Measurements from ENCODE around the gene MRPL17. TPM values are rescaled to one million over a fixed set of nuclear protein-coding genes. Genes with fewer than 3 reads are reported as not detected.

Gene MRPL17
- total RNA-seq, 1 experiment from 2014 or later: 75.0 TPM

DNA sequence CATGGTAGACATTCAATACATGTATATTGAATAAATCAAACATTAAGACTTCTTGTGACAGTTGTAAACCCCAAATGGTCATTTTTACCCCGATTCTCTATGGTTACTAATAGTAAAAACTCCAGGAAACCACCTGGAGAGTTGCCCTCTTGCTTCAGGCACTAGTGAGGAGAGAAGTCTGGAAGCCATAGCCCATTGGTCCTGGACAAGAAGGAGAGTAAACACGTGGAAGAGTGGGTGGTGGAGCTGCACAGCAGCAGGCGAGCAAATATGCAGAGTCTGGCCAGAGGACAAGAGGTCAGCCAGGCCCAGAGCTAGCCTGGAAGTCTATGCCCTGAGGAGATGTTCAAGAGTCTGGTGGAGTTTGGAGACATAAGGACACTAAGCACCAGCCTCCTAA, 45.3 kb downstream of the MRPL17 start (continued):
- TF ChIP-seq CBX3 (IDR thresholded peaks at IDR 0.05; ENCODE audit: low read depth) (no peak), SRF (IDR thresholded peaks at IDR 0.05; ENCODE audit: low read depth) (no peak), ZNF274 (IDR thresholded peaks at IDR 0.05; ENCODE audit: low read depth, low read length) (no peak)
- TF ChIP-seq, protein P1, sequence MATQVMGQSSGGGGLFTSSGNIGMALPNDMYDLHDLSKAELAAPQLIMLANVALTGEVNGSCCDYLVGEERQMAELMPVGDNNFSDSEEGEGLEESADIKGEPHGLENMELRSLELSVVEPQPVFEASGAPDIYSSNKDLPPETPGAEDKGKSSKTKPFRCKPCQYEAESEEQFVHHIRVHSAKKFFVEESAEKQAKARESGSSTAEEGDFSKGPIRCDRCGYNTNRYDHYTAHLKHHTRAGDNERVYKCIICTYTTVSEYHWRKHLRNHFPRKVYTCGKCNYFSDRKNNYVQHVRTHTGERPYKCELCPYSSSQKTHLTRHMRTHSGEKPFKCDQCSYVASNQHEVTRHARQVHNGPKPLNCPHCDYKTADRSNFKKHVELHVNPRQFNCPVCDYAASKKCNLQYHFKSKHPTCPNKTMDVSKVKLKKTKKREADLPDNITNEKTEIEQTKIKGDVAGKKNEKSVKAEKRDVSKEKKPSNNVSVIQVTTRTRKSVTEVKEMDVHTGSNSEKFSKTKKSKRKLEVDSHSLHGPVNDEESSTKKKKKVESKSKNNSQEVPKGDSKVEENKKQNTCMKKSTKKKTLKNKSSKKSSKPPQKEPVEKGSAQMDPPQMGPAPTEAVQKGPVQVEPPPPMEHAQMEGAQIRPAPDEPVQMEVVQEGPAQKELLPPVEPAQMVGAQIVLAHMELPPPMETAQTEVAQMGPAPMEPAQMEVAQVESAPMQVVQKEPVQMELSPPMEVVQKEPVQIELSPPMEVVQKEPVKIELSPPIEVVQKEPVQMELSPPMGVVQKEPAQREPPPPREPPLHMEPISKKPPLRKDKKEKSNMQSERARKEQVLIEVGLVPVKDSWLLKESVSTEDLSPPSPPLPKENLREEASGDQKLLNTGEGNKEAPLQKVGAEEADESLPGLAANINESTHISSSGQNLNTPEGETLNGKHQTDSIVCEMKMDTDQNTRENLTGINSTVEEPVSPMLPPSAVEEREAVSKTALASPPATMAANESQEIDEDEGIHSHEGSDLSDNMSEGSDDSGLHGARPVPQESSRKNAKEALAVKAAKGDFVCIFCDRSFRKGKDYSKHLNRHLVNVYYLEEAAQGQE (IDR thresholded peaks at IDR 0.05; ENCODE audit: low read depth): no peak

DNA sequence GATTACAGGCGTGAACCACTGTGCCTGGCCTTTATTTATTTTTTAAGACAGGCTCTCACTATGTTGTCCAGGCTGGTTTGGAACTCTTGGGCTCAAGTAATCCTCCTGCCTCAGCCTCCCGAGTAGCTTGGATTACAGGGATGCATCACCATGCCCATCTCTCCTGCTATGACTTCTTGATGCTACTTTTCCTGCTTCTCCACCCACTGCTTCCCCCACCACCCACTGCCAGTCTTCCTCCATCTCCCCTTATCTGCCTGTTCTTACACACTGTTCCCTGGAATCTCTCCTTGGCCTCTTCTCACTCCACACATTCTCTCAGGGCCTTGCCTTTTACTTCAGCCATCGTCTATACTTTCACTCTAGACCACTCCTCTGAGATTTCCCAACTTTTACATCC, 46.7 kb downstream of the MRPL17 start:
- no peak overlapping the region for H3K4me2 ChIP-seq (ENCODE audit: low read length)
- ATAC-seq (no peak), DNase-seq (ENCODE audit: low read depth, low spot score) (no peak)
- H3K9me2 ChIP-seq (ENCODE audit: insufficient read depth): no peaks in the 10 kb centered on the region
- CTCF ChIA-PET: no interaction called here
- no TSS peak for BruUV-seq (replicated peaks)
- H3K27me3 ChIP-seq (ENCODE audit: insufficient read depth, low read length): no peaks in the 10 kb centered on the region
- H3K9ac ChIP-seq (ENCODE audit: low read length): no peak overlapping the region
- intact Hi-C loops (cut with micrococcal nuclease): no loop called here
- TF ChIP-seq SIN3A (IDR thresholded peaks at IDR 0.05; ENCODE audit: low read depth): no peak
- TF ChIP-seq ZNF274 (IDR thresholded peaks at IDR 0.05; ENCODE audit: low read depth, low read length): no peak
- TF ChIP-seq, protein P2, sequence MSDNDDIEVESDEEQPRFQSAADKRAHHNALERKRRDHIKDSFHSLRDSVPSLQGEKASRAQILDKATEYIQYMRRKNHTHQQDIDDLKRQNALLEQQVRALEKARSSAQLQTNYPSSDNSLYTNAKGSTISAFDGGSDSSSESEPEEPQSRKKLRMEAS (IDR thresholded peaks at IDR 0.05): no peak
- TF ChIP-seq, protein P3, sequence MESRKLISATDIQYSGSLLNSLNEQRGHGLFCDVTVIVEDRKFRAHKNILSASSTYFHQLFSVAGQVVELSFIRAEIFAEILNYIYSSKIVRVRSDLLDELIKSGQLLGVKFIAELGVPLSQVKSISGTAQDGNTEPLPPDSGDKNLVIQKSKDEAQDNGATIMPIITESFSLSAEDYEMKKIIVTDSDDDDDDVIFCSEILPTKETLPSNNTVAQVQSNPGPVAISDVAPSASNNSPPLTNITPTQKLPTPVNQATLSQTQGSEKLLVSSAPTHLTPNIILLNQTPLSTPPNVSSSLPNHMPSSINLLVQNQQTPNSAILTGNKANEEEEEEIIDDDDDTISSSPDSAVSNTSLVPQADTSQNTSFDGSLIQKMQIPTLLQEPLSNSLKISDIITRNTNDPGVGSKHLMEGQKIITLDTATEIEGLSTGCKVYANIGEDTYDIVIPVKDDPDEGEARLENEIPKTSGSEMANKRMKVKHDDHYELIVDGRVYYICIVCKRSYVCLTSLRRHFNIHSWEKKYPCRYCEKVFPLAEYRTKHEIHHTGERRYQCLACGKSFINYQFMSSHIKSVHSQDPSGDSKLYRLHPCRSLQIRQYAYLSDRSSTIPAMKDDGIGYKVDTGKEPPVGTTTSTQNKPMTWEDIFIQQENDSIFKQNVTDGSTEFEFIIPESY (IDR thresholded peaks at IDR 0.05; ENCODE audit: extremely low read depth, insufficient replicate concordance, low read length): no peak
- no peak for TF ChIP-seq SRF (IDR thresholded peaks at IDR 0.05; ENCODE audit: low read depth)
- TF ChIP-seq FOSL1 (IDR thresholded peaks at IDR 0.05; ENCODE audit: low read depth): no peak
- no peak for TF ChIP-seq CEBPB (IDR thresholded peaks at IDR 0.05; ENCODE audit: low read depth)
- no peak for TF ChIP-seq EGR1 (IDR thresholded peaks at IDR 0.05; ENCODE audit: low read depth)
- TF ChIP-seq TCF7L2 (IDR thresholded peaks at IDR 0.05; ENCODE audit: borderline replicate concordance, extremely low read depth, insufficient read depth, insufficient read length): no peak
- no peak for TF ChIP-seq POLR2AphosphoS5 (IDR thresholded peaks at IDR 0.05; ENCODE audit: low read depth, low read length)
- no peak for TF ChIP-seq EZH2 (IDR thresholded peaks at IDR 0.05)
- TF ChIP-seq SP1 (IDR thresholded peaks at IDR 0.05; ENCODE audit: low read depth): no peak
- no peak for TF ChIP-seq CBX3 (IDR thresholded peaks at IDR 0.05; ENCODE audit: low read depth)
- TF ChIP-seq, protein P4, sequence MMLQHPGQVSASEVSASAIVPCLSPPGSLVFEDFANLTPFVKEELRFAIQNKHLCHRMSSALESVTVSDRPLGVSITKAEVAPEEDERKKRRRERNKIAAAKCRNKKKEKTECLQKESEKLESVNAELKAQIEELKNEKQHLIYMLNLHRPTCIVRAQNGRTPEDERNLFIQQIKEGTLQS (IDR thresholded peaks at IDR 0.05): no peak
- H3K9me3 ChIP-seq (ENCODE audit: control insufficient read depth in 1 of 2, insufficient read depth in 1 of 2, low read depth in 1 of 2, low read length in 2 of 2): no peaks in the 10 kb centered on the region
- H3K36me3 ChIP-seq (ENCODE audit: control insufficient read depth in 1 of 2, insufficient read depth in 2 of 2, low read length in 2 of 2): no peaks in the 10 kb centered on the region
- POLR2A ChIA-PET: no interaction called here
- no peak overlapping the region for H3K4me3 ChIP-seq (replicated peaks in 1 of 2; ENCODE audit: low read depth in 1 of 2, low read length in 2 of 2)
- H3K27ac ChIP-seq (ENCODE audit: low read depth, low read length): no peak overlapping the region
- H3K79me2 ChIP-seq (ENCODE audit: insufficient read depth, low read length): no peaks in the 10 kb centered on the region
- RAD21 ChIA-PET (ENCODE audit: low non-redundant PET in 1 of 2, low total read pairs in 2 of 2, uncharacterized antibody in 2 of 2, unreplicated experiment in 2 of 2): no interaction called here
- no peaks in the 10 kb centered on the region for H4K20me1 ChIP-seq (ENCODE audit: insufficient read depth)
- H3K4me1 ChIP-seq (ENCODE audit: control insufficient read depth in 1 of 2, insufficient read depth in 2 of 2, low read length in 2 of 2): peaks cover 6 to 14% of the 10 kb centered on the region in 2 experiments; a peak in 3 of 4 replicates
- H2AFZ ChIP-seq (ENCODE audit: low read depth, low read length, poor library complexity, severe bottlenecking): no peak overlapping the region
